ENCODE data around the gene ABCC8.

ABCC8 gene

GRCh38 chr11:17476317-17477083 lies at the start of gene ABCC8:
TSS of gene ABCC8 (minus strand) at chr11:17476845. CDS start at chr11:17476776, 69 bp downstream.
- H3K9me3 Mint-ChIP-seq, result no peaks in the 10 kb centered on the region
- no peak within 1 kb of the TSS for H3K27ac Mint-ChIP-seq
- no peaks in the 10 kb centered on the region for H3K36me3 Mint-ChIP-seq
- no peaks in the 10 kb centered on the region for H3K4me1 Mint-ChIP-seq
- H3K4me3 Mint-ChIP-seq, result no peak within 1 kb of the TSS
- peaks cover 29% of the 10 kb centered on the region for H3K27me3 Mint-ChIP-seq

GRCh38 chr11:17526326-17526725 lies 49.7 kb upstream of the ABCC8 start:
- Mint-ChIP-seq H3K27me3 (no peaks in the 10 kb centered on the region), H3K36me3 (no peaks in the 10 kb centered on the region), H3K27ac (no peak overlapping the region), H3K4me3 (no peak overlapping the region), H3K9me3 (no peaks in the 10 kb centered on the region), H3K4me1 (no peaks in the 10 kb centered on the region)

- Mint-ChIP-seq H3K9me3 (no peaks in the 10 kb centered on the region), H3K4me3 (no peak overlapping the region), H3K27me3 (no peaks in the 10 kb centered on the region), H3K4me1 (no peaks in the 10 kb centered on the region), H3K27ac (no peak overlapping the region), H3K36me3 (no peaks in the 10 kb centered on the region)
Measured at GRCh38 chr11:17525570-17525969, 48.9 kb upstream of the ABCC8 start.

GRCh38 chr11:17524221-17524620 lies 47.6 kb upstream of the ABCC8 start:
- Mint-ChIP-seq H3K9me3 (no peaks in the 10 kb centered on the region), H3K27me3 (no peaks in the 10 kb centered on the region), H3K27ac (no peak overlapping the region), H3K4me3 (no peak overlapping the region), H3K36me3 (no peaks in the 10 kb centered on the region), H3K4me1 (no peaks in the 10 kb centered on the region)

DNA sequence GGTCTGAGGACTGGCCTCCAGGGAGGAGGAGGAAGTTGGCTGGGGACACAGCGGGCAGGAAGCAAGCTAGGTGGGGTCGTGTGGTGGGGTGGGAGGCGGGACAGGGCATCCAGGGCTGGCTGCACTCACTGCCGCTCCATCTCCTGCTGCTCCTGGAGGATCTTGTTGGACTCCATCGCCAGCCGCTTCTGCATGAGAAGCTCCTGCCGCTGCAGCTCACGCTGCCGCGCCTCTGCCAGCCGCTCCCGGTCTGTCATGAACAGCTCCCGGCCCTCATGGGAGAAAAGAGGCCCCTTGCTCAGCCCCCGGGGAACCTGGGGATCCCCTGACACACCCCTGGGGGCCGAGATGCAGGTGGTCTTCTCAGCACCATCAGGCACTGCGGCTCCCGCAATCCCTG lies 46.0 kb upstream of the ABCC8 start:
- Mint-ChIP-seq H3K27ac (no peak overlapping the region), H3K36me3 (no peaks in the 10 kb centered on the region)

GRCh38 chr11:17521106-17521900 lies 44.7 kb upstream of the ABCC8 start:
- Mint-ChIP-seq H3K9me3 (no peaks in the 10 kb centered on the region), H3K27ac (no peak overlapping the region), H3K36me3 (no peaks in the 10 kb centered on the region), H3K4me3 (no peak overlapping the region), H3K27me3 (no peaks in the 10 kb centered on the region), H3K4me1 (no peaks in the 10 kb centered on the region)

More for the DNA sequence above, 46.0 kb upstream of the ABCC8 start:
- no peaks in the 10 kb centered on the region for H3K27me3 Mint-ChIP-seq
- H3K9me3 Mint-ChIP-seq, result no peaks in the 10 kb centered on the region
- H3K4me1 Mint-ChIP-seq, result no peaks in the 10 kb centered on the region
- no peak overlapping the region for H3K4me3 Mint-ChIP-seq

DNA sequence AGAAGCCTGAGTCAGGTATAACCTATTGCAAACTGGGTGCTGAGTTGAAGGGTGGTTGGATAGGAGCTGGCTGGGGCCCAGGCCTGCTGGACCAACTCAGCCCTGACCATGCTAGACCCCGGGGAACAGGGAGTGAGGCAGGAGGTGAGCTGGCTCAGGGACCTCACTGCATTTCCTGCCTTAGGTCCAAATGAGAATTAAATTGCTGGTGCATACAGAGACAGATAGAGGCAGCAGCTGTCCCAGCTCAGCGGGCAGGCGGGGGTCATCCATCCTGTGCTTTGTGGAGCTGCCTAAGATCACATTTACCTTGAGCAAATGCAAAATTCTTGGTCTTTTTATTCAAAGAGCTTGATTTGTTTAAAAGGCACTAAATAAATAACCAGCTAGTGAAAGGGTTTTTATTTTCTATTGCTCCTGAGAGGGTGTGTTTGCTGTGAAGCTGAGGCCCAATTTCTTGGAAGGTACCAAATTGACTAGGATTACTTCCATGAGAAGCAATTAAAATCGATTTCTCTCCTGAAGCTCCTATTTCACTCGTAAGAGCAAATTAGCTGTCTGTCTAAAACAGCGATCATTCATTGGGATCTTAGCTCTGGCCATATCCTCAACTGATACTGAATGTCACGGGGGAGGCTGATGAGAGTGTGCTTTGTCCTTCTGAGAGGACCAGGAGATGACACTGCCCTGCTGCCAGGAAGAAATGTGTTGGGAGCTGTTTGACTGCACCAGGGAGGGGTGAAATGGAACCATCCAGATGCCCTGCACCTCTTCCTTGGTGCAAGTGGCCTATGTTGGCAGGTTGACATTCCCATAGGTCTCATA lies 42.6 kb upstream of the ABCC8 start:
- no peak overlapping the region for H3K27ac Mint-ChIP-seq
- H3K4me3 Mint-ChIP-seq, result no peak overlapping the region
- H3K27me3 Mint-ChIP-seq, result no peaks in the 10 kb centered on the region
- no peaks in the 10 kb centered on the region for H3K4me1 Mint-ChIP-seq
- no peaks in the 10 kb centered on the region for H3K9me3 Mint-ChIP-seq
- no peaks in the 10 kb centered on the region for H3K36me3 Mint-ChIP-seq

- no peaks in the 10 kb centered on the region for H3K9me3 Mint-ChIP-seq
- no peaks in the 10 kb centered on the region for H3K27me3 Mint-ChIP-seq
- H3K4me3 Mint-ChIP-seq, result no peak overlapping the region
- no peaks in the 10 kb centered on the region for H3K4me1 Mint-ChIP-seq
- no peaks in the 10 kb centered on the region for H3K36me3 Mint-ChIP-seq
- H3K27ac Mint-ChIP-seq, result no peak overlapping the region
Measured at GRCh38 chr11:17518366-17518765, 41.7 kb upstream of the ABCC8 start.

- Mint-ChIP-seq H3K4me3 (no peak overlapping the region), H3K4me1 (no peaks in the 10 kb centered on the region), H3K27me3 (no peaks in the 10 kb centered on the region), H3K9me3 (no peaks in the 10 kb centered on the region), H3K36me3 (no peaks in the 10 kb centered on the region), H3K27ac (no peak overlapping the region)
Measured at GRCh38 chr11:17517186-17517585, 40.5 kb upstream of the ABCC8 start.

- no peak overlapping the region for H3K4me3 Mint-ChIP-seq
- no peak overlapping the region for H3K27ac Mint-ChIP-seq
- H3K9me3 Mint-ChIP-seq, result no peaks in the 10 kb centered on the region
- no peaks in the 10 kb centered on the region for H3K4me1 Mint-ChIP-seq
- H3K36me3 Mint-ChIP-seq, result no peaks in the 10 kb centered on the region
- H3K27me3 Mint-ChIP-seq, result no peaks in the 10 kb centered on the region
Measured at GRCh38 chr11:17516551-17517150, 40.0 kb upstream of the ABCC8 start.

GRCh38 chr11:17515443-17516176 lies 39.0 kb upstream of the ABCC8 start:
- H3K4me3 Mint-ChIP-seq, result no peak overlapping the region
- no peaks in the 10 kb centered on the region for H3K4me1 Mint-ChIP-seq
- no peaks in the 10 kb centered on the region for H3K27me3 Mint-ChIP-seq
- H3K36me3 Mint-ChIP-seq, result no peaks in the 10 kb centered on the region
- H3K27ac Mint-ChIP-seq, result no peak overlapping the region
- H3K9me3 Mint-ChIP-seq, result no peaks in the 10 kb centered on the region

- Mint-ChIP-seq H3K4me3 (no peak overlapping the region), H3K9me3 (no peaks in the 10 kb centered on the region), H3K36me3 (no peaks in the 10 kb centered on the region), H3K27ac (no peak overlapping the region), H3K27me3 (no peaks in the 10 kb centered on the region), H3K4me1 (no peaks in the 10 kb centered on the region)
Measured at GRCh38 chr11:17514476-17514875, 37.8 kb upstream of the ABCC8 start.

GRCh38 chr11:17513853-17514252 lies 37.2 kb upstream of the ABCC8 start:
- no peaks in the 10 kb centered on the region for H3K9me3 Mint-ChIP-seq
- no peaks in the 10 kb centered on the region for H3K36me3 Mint-ChIP-seq
- no peaks in the 10 kb centered on the region for H3K4me1 Mint-ChIP-seq

DNA sequence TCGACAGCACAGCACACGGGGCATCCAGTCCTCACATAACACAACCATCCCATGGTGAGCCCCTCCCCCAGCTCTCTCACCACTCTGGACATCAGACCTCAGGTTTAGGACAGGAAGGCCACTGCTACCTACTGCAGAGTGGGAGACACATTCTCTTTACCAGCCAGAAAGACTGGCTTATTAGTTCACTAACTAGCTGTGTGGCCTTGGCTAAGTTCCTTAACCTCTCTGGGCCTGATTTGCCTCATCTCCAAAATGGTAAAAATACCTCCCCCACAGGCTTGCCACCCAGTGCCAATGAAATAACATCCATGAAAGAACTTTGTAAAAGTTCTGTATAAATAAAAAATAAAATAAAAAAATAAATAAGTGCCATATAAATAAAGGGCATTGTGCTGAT lies 35.5 kb upstream of the ABCC8 start:
- Mint-ChIP-seq H3K4me1 (no peaks in the 10 kb centered on the region), H3K27me3 (no peaks in the 10 kb centered on the region), H3K27ac (no peak overlapping the region), H3K9me3 (no peaks in the 10 kb centered on the region), H3K4me3 (no peak overlapping the region), H3K36me3 (no peaks in the 10 kb centered on the region)

More at GRCh38 chr11:17513853-17514252, 37.2 kb upstream of the ABCC8 start:
- Mint-ChIP-seq H3K27ac (no peak overlapping the region), H3K4me3 (no peak overlapping the region), H3K27me3 (no peaks in the 10 kb centered on the region)

DNA sequence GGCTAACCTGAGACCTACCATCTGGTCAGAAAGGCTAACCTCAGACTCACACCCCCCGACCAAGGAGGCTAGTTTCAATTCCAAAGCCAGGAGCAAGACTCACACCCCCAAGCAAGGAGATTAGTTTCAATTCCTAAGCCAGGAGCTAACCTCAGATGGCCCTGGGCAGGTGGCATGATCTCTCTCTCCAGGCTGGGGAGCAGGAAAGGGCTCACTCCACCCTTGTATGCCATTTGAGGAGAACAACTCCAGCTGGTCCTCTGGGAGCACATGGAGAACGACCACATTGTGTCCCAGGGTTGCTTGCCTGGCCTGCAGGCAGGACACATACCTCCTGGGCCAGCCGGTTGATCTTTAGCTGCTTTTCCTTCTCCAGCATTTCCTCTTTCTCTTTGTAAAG lies 34.9 kb upstream of the ABCC8 start:
- no peaks in the 10 kb centered on the region for H3K27me3 Mint-ChIP-seq
- H3K36me3 Mint-ChIP-seq, result no peaks in the 10 kb centered on the region
- no peaks in the 10 kb centered on the region for H3K4me1 Mint-ChIP-seq
- H3K9me3 Mint-ChIP-seq, result no peaks in the 10 kb centered on the region
- no peak overlapping the region for H3K4me3 Mint-ChIP-seq
- H3K27ac Mint-ChIP-seq, result no peak overlapping the region
